Mammary epithelial cell (primary cell): Measurements from ENCODE around the gene PPP1R15B.

Experiments
- CTCF ChIP-seq, 2 donors: IDR thresholded peaks in 1 of 2; conservative IDR thresholded peaks in 1 of 2; 2 replicates each; pipeline ENCODE4 v1.5.1; 2011 to 2012; ENCODE audit warnings: inconsistent platforms in 2 of 2, low read length in 2 of 2, mild to moderate bottlenecking in 2 of 2, control low read depth in 1 of 2, low read depth in 1 of 2; ENCODE audit not compliant: insufficient read depth in 1 of 2; ENCODE audit errors: extremely low read depth in 1 of 2
- EZH2 ChIP-seq: IDR thresholded peaks from 2 replicates; pipeline ENCODE4 v1.6.1; 2012; ENCODE audit warnings: low read length, inconsistent platforms, borderline replicate concordance

- TF ChIP-seq EZH2 (no peak), CTCF (conservative IDR thresholded peaks at IDR 0.05 in 1 of 2, IDR thresholded peaks at IDR 0.05 in 1 of 2; ENCODE audit: extremely low read depth in 1 of 2, insufficient read depth in 1 of 2, low read depth in 1 of 2, low read length in 2 of 2) (no peak)
These were observed 48.7 kb downstream of the PPP1R15B start for GRCh38 chr1:204362984-204363334.
